Endothelial cell of umbilical vein (primary cell): Measurements from ENCODE around the gene PTPN5. TPM values are rescaled to one million over a fixed set of nuclear protein-coding genes. Genes with fewer than 3 reads are reported as not detected.

ENCODE experiments used
- BruUV-seq: library from RNA; stranded (reverse); fragments of 400-500 nt; replicated peaks from 2 replicates; lab custom pipeline; 2021; lab: Mats Ljungman, UMichigan
- CTCF ChIA-PET: fragments of 300-600, 350-600 bp; sonication (Branson Sonifier 250); formaldehyde crosslinking; loops from one replicate; lab custom pipeline; 2021; ENCODE audit warnings: antibody characterized with exemption, inconsistent platforms; lab: Charles Lee
- POLR2A ChIA-PET: fragments of 300-600, 350-600 bp; sonication (Branson Sonifier 250); formaldehyde crosslinking; loops from one replicate; lab custom pipeline; 2021; ENCODE audit warnings: antibody characterized with exemption, inconsistent platforms; lab: Charles Lee
- DNase-seq: peaks from one replicate; pipeline ENCODE4 v3.0.0-alpha.2; 2011; ENCODE audit warnings: low read depth, low spot score
- FAIRE-seq: peaks from 2 replicates; lab custom pipeline; 2011; peaks lifted over from hg19 to GRCh38; lab: Jason Lieb, UNC
- H2AFZ ChIP-seq: 2 replicates; pipeline ENCODE4 v1.6.0; 2012; ENCODE audit warnings: low read depth, low read length, control low read depth, inconsistent platforms
- H3K27ac ChIP-seq: 2 replicates; pipeline ENCODE4 v1.5.1; 2011; ENCODE audit warnings: low read depth, mild to moderate bottlenecking, control low read depth, low read length, moderate library complexity; ENCODE audit not compliant: insufficient read depth
- H3K27me3 ChIP-seq, 2 experiments: 2 replicates each; pipeline versions ENCODE4 v1.6.0 to v1.6.1; 2011; ENCODE audit warnings: low read length in 2 of 2, mixed read lengths in 1 of 2; ENCODE audit not compliant: control insufficient read depth in 2 of 2, insufficient read depth in 2 of 2
- H3K36me3 ChIP-seq, 2 experiments: 2 replicates in 1 of 2; 3 replicates in 1 of 2; pipeline ENCODE4 v1.5.1; 2011; ENCODE audit warnings: low read length in 2 of 2, mild to moderate bottlenecking in 1 of 2, moderate library complexity in 1 of 2; ENCODE audit not compliant: control insufficient read depth in 2 of 2, insufficient read depth in 2 of 2; ENCODE audit errors: extremely low read depth in 1 of 2
- H3K4me1 ChIP-seq: 3 replicates; pipeline ENCODE4 v1.5.1; 2011; ENCODE audit warnings: mild to moderate bottlenecking, low read length; ENCODE audit not compliant: control insufficient read depth, insufficient read depth; ENCODE audit errors: extremely low read depth
- H3K4me2 ChIP-seq: 2 replicates; pipeline ENCODE4 v1.6.1; 2011; ENCODE audit warnings: low read length, control low read depth, mixed read lengths; ENCODE audit not compliant: insufficient read depth
- H3K4me3 ChIP-seq, 3 experiments: fragments of 200-600 bp in 1 of 3; sonication (generic), shearing (Covaris generic) in 1 of 3; replicated peaks in 1 of 3; 2 replicates each; pipeline ENCODE4 v1.5.1; 2011 to 2016; ENCODE audit warnings: control low read depth in 3 of 3, low read length in 3 of 3, mild to moderate bottlenecking in 2 of 3, inconsistent platforms in 1 of 3, low read depth in 1 of 3, moderate library complexity in 1 of 3; ENCODE audit not compliant: insufficient read depth in 1 of 3
- H3K79me2 ChIP-seq: 2 replicates; pipeline ENCODE4 v1.6.0; 2012; ENCODE audit warnings: low read length, inconsistent platforms; ENCODE audit not compliant: control insufficient read depth, insufficient read depth
- H3K9ac ChIP-seq: replicated peaks from 2 replicates; pipeline ENCODE3; 2011; ENCODE audit warnings: low read length, control low read depth; ENCODE audit not compliant: insufficient read depth; ENCODE audit errors: extremely low read depth
- H3K9me1 ChIP-seq: replicated peaks from 3 replicates; pipeline ENCODE4 v1.6.0; 2011; ENCODE audit warnings: mild to moderate bottlenecking, low read length; ENCODE audit not compliant: control insufficient read depth, insufficient read depth; ENCODE audit errors: extremely low read depth
- H3K9me3 ChIP-seq: replicated peaks from 2 replicates; pipeline ENCODE4 v1.5.1; 2012; ENCODE audit warnings: low read length, inconsistent platforms; ENCODE audit not compliant: control insufficient read depth, insufficient read depth
- H4K20me1 ChIP-seq: replicated peaks from 2 replicates; pipeline ENCODE3; 2011; ENCODE audit warnings: mild to moderate bottlenecking, low read length; ENCODE audit not compliant: control insufficient read depth, insufficient read depth; ENCODE audit errors: extremely low read depth
- CTCF ChIP-seq, 2 donors: IDR thresholded peaks; 1 replicate in 1 of 2; 2 replicates in 1 of 2; pipeline ENCODE4 v1.5.1; 2011; ENCODE audit warnings: low read length in 2 of 2, mild to moderate bottlenecking in 2 of 2, moderate library complexity in 2 of 2, control low read depth in 1 of 2, inconsistent platforms in 1 of 2, low read depth in 1 of 2; ENCODE audit not compliant: insufficient read depth in 1 of 2; ENCODE audit errors: extremely low read depth in 1 of 2
- EZH2 ChIP-seq: IDR thresholded peaks from 2 replicates; pipeline ENCODE4 v1.6.1; 2012; ENCODE audit warnings: borderline replicate concordance, low read depth, mild to moderate bottlenecking, moderate library complexity, low read length, inconsistent platforms; ENCODE audit not compliant: severe bottlenecking
- FOS ChIP-seq: IDR thresholded peaks from 2 replicates; pipeline ENCODE4 v1.6.1; 2011; ENCODE audit warnings: mild to moderate bottlenecking, low read length, moderate library complexity, borderline replicate concordance; ENCODE audit not compliant: insufficient read depth
- GATA2 ChIP-seq: IDR thresholded peaks from 2 replicates; pipeline ENCODE4 v1.7.0; 2011; ENCODE audit warnings: low read depth, mild to moderate bottlenecking, moderate library complexity, mixed read lengths, low read length; ENCODE audit not compliant: insufficient read length, insufficient read depth
- JUN ChIP-seq: IDR thresholded peaks from 2 replicates; pipeline ENCODE4 v1.6.1; 2011; ENCODE audit warnings: borderline replicate concordance, low read depth; ENCODE audit not compliant: insufficient read length, insufficient read depth
- MAX ChIP-seq: IDR thresholded peaks from 2 replicates; pipeline ENCODE4 v1.6.1; 2011; ENCODE audit not compliant: insufficient read depth, insufficient read length
- MYC ChIP-seq: IDR thresholded peaks from one replicate; pipeline ENCODE4 v1.6.1; 2011; ENCODE audit warnings: mild to moderate bottlenecking, low read depth, low read length
- POLR2A ChIP-seq: IDR thresholded peaks from 2 replicates; pipeline ENCODE4 v1.6.1; 2012; ENCODE audit warnings: low read depth, mild to moderate bottlenecking, control low read depth, low read length
- POLR2AphosphoS5 ChIP-seq: IDR thresholded peaks from 2 replicates; pipeline ENCODE4 v1.6.1; 2012; ENCODE audit warnings: low read depth, mild to moderate bottlenecking, control low read depth, low read length, moderate library complexity; ENCODE audit not compliant: insufficient read depth
- dilution Hi-C: fragments of 300-500 bp; cut with MboI; formaldehyde crosslinking; loops from one replicate; pipeline ENCODE4 v1.15.0; 2019; ENCODE audit warnings: low sequenced_read_pairs; ENCODE audit not compliant: extremely low pct_ligation_motif_present
- intact Hi-C: fragments of 100-400 bp; cut with micrococcal nuclease; formaldehyde crosslinking; loops from one replicate; pipeline ENCODE4 v1.10.0; 2022
- polyA plus RNA-seq, 4 experiments: library from polyadenylated mRNA; depleted of rRNA in 3 of 4; stranded (reverse) in 3 of 4; unstranded in 1 of 4; fragments of >200 nt; gene quantifications; 2 replicates each; pipeline versions ENCODE4 v1.2.1 to v1.2.3, GENCODE V29; 2011 to 2012; ENCODE audit warnings: missing spikeins in 1 of 4
- total RNA-seq: library from RNA; stranded (reverse); gene quantifications from 2 replicates; pipeline ENCODE4 v1.2.3, GENCODE V29; 2021

PTPN5 gene
- total and polyA plus RNA-seq, 2 donors (not counting 3 experiments of a cell fraction or from before 2014, with no cell fraction given) = not detected

- H3K9me1 ChIP-seq = no peaks in the 10 kb centered on the region
- no peaks in the 10 kb centered on the region for H3K9me3 ChIP-seq
- DNase-seq (no peak), FAIRE-seq (no peak)
- no peak overlapping the region for H3K27ac ChIP-seq
- dilution Hi-C loops (no loop called here), intact Hi-C loops (loop anchor here (5.0 kb wide), 1 partner anchor 1692 kb away; the partner anchor contains the start of gene PLEKHA7)
- no peak overlapping the region for H3K4me3 ChIP-seq
- H3K4me2 ChIP-seq = no peak overlapping the region
- no peak overlapping the region for H2AFZ ChIP-seq
- CTCF ChIA-PET = interaction anchor here (0.9 to 3.5 kb wide), 2 partner anchors 17 to 23 kb away, joined by 4 to 20 read pairs; no protein-coding TSS in a partner anchor
- TF ChIP-seq EZH2 (no peak), MAX (no peak), MYC (no peak), JUN (no peak), POLR2AphosphoS5 (no peak), FOS (no peak), CTCF (IDR thresholded peaks at IDR 0.05; ENCODE audit: extremely low read depth in 1 of 2, insufficient read depth in 1 of 2, low read depth in 1 of 2, low read length in 2 of 2) (no peak), POLR2A (no peak), GATA2 (no peak)
- peaks cover 6% of the 10 kb centered on the region for H3K4me1 ChIP-seq
- H4K20me1 ChIP-seq = no peaks in the 10 kb centered on the region
- no TSS peak for BruUV-seq
- H3K27me3 ChIP-seq = peaks cover 16 to 26% of the 10 kb centered on the region in 2 experiments
- POLR2A ChIA-PET = no interaction called here
- no peaks in the 10 kb centered on the region for H3K79me2 ChIP-seq
- H3K36me3 ChIP-seq = peaks cover 0 to 2% of the 10 kb centered on the region in 2 experiments
- no peak overlapping the region for H3K9ac ChIP-seq
Measured at GRCh38 chr11:18704698-18705097, 86.9 kb downstream of the PTPN5 start.
